ENCODE results near the gene INHBC.

DNA sequence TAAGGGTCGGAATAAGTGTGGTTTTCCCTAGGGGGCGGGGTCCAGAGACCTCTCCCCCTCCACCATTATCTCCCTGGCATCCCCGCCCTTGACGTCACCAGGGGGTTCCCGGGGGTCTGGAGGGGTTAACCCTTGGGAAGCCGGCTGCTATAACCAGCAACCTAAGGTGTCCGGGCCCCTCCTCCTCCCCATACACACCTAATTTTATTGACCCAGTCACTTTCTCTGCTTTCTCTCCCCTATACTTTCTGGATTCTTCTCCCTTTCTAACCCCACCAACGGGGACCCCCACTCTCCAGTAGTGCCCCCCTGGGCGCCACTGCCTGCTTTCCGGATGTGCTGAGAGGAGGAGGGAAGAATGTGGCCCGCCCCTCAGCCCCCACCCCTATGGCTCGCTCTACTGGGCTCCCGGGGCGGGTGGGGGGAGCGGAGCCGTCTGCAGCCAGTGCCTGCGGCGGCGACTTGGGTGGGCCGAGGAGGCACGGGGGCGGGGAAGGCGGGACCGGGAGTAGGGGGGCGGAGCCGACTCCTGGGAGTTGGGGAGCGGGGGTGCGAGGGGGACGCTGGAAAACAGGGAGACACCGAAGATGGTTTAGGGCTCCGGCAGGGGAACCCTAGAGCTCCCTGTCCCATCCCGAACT lies 26.8 kb downstream of the INHBC start:
- TF ChIP-seq EZH2 (IDR thresholded peaks at IDR 0.05; ENCODE audit: low read depth), result no peak
- TF ChIP-seq, protein P1, sequence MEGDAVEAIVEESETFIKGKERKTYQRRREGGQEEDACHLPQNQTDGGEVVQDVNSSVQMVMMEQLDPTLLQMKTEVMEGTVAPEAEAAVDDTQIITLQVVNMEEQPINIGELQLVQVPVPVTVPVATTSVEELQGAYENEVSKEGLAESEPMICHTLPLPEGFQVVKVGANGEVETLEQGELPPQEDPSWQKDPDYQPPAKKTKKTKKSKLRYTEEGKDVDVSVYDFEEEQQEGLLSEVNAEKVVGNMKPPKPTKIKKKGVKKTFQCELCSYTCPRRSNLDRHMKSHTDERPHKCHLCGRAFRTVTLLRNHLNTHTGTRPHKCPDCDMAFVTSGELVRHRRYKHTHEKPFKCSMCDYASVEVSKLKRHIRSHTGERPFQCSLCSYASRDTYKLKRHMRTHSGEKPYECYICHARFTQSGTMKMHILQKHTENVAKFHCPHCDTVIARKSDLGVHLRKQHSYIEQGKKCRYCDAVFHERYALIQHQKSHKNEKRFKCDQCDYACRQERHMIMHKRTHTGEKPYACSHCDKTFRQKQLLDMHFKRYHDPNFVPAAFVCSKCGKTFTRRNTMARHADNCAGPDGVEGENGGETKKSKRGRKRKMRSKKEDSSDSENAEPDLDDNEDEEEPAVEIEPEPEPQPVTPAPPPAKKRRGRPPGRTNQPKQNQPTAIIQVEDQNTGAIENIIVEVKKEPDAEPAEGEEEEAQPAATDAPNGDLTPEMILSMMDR (conservative IDR thresholded peaks at IDR 0.05), result no peak
